ENCODE results near the gene COPG1.
"Not testable (repeated sequence)": the region's sequence is repeated elsewhere in the genome, so short reads cannot be mapped to it uniquely, and the experiment has no call there.

The COPG1 gene

DNA sequence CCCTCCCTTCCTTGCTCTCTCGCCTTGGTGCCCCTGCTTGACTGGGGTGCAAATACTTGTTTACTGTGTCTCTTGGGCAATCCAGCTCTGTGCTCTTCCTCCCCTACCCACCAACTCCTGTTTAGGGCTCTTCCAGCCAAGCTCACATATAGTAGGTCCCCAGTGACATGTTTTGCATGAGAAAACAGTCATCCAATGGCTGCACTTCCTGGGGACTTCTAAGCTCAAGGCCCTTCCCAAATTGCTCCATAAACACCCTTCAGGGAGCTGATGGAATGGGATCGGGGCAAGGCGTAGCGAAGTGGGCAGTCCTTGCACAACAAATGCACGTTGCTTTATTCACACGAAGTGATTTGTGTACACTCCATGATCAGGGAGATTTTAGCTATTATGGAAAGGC is 9.4 kb upstream of the COPG1 start:
- no peak for DNase-seq (ENCODE audit: low read depth in 2 of 2)

DNA sequence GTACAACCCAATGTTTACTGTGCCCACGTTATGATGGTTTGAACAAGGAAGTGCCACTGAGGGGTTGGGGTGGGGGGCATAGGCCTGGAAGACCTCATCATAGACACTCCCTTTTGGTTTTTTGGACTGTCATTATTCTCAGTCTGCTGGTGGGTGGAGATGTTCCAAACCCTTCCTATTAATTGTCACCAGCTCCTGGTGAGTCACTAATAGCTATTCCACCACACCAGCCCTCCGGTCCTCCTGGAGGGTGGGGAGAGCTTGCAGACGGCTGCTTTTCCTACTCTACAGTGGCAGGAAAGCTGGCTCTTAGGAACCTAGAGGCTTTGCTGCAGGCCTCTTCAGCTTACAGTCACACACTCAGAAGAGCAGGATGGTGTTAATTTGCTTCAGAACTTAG is 9.0 kb upstream of the COPG1 start:
- DNase-seq (ENCODE audit: low read depth in 2 of 2) = no peak

- no peak for DNase-seq (ENCODE audit: low read depth in 2 of 2)
These were observed 4.3 kb upstream of the COPG1 start for GRCh38 chr3:129245141-129245540.

DNA sequence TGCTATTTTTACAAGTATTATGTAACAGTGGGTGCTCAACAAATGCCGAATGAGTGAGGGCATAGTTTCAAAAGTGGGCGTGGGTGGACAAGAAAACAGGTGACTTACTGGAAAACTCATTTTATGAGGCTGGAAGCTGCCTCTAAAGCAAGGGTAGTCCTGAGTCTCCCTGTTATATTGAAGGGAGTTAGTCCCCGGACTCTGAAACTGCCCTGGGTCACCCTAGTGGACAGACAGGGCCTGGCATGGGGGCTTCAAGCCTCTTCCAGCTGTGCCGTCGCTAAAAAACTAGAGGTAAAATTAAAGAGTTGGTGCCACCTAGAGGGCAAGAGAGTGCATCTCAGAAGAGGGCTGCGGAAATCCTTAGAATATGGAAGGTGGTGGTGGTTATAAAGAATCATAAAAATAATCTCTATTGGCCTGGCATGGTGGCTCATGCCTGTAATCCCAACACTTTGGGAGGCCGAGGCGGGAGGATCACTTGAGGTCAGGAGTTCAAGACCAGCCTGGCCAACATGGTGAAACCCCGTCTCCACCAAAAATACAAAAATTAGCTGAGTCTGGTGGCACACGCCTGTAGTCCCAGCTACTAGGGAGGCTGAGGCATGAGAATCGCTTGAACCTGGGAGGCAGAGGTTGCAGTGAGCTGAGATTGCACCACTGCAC is 3.6 kb upstream of the COPG1 start:
- DNase-seq (ENCODE audit: low read depth in 2 of 2) = peak; percentile 52 to 54

DNA sequence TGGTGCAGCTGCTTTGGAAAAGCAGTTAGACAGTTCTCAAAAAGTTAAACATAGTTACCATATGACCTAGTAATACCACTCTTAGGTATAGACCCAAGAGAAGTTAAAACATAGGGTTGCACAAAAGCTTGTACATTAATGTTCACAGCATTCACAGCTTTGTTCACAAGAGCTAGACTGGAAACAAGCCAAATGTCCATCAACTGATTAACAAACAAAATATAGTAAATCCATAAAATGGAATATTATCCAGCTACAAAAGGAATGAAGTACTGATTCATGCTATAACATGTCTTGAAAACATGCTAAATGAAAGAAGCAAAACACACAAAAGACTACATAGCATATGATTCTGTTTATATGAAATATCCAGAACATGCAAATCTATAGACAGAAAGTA is 2.8 kb upstream of the COPG1 start:
- DNase-seq (ENCODE audit: low read depth in 2 of 2) = no peak

GRCh38 chr3:129248286-129248979 is 973 bp upstream of the COPG1 start:
- no peak for DNase-seq (ENCODE audit: low read depth in 2 of 2)

DNA sequence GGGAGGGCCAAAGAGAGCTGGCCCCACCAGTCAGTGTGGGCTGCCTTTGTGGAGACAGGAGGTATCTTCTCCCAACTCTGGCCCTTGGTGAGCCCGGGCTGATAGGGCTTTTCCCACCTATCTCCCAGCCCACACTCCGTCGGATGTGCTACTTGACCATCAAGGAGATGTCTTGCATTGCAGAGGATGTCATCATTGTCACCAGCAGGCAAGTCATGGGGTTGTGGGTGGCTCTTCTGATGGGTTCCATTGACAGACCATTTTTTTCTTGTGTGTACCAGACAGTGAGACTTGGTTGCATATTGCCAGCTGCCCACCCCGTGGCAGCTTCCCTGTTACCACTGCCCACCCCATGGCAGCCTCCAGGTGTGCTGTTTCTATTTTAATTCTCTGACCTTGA is 3.3 kb downstream of the COPG1 start:
- DNase-seq (ENCODE audit: low read depth in 2 of 2) = no peak

DNA sequence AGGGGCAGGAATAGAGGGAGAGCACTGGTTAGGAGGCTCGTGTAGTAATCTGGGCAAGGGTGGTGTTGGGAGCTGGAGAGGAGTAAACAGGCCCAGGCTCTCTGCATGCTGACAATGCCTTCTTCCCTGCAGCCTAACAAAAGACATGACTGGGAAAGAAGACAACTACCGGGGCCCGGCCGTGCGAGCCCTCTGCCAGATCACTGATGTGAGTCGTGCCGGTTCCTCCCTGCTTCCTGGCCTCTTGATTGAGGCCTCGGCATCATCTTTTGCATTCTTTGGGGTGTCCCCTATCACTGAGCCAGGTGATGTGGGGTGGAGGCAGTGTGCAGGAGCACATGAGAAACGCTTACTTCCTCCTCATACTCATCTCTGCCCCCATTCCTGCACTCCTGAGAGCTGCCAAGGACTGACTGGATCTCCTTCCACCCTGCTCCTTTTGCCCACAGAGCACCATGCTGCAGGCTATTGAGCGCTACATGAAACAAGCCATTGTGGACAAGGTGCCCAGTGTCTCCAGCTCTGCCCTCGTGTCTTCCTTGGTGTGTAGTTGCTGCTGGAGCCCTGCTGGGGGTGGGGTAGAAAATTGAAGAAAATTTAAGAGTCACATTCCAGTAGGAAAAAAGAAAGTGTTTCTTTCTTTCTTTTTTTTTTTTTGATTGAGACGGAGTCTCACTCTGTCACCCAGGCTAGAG is 5.3 kb downstream of the COPG1 start:
- DNase-seq (ENCODE audit: low read depth in 2 of 2) = no peak

GRCh38 chr3:129256270-129256669 is 6.9 kb downstream of the COPG1 start:
- no peak for DNase-seq (ENCODE audit: low read depth in 2 of 2)

GRCh38 chr3:129257609-129258008 is 8.2 kb downstream of the COPG1 start:
- no peak for DNase-seq (ENCODE audit: low read depth in 2 of 2)

- DNase-seq (ENCODE audit: low read depth in 2 of 2) = no peak
These were observed 10.4 kb downstream of the COPG1 start for GRCh38 chr3:129259612-129260477.

DNA sequence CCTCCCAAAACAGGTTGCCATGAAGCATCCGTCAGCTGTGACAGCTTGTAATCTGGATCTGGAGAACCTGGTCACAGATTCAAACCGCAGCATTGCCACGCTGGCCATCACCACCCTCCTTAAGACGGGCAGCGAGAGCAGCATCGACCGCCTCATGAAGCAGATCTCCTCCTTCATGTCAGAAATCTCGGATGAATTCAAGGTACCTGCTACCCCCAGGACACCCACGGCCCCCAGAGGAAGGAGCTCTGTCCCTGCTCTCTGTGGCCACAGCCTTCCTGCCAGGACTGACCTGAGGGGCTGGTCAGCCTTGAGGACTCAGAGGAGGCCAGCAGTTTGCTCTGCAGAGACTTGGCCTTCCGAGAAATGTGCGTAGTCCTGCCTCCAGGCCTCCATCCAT is 11.2 kb downstream of the COPG1 start:
- DNase-seq (ENCODE audit: low read depth in 2 of 2) = no peak

DNA sequence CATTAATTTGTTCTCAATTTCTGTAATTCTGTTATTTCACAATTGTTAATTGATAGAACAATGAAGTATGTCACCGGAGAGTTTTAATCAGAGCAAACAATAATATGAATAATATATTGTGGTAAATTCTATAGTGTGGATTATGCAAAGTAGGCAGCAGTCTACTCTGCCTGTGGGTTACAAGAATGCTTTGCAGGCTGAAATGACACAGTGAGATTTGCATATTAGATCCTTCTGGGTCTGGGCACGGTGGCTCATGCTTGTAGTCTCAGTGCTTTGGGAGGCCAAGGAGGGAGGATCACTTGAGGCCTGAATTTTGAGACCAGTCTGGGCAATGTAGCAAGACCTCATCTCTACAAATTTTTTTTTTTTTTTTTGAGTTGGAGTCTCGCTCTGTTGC is 12.5 kb downstream of the COPG1 start:
- DNase-seq (ENCODE audit: low read depth in 2 of 2) = no peak

DNA sequence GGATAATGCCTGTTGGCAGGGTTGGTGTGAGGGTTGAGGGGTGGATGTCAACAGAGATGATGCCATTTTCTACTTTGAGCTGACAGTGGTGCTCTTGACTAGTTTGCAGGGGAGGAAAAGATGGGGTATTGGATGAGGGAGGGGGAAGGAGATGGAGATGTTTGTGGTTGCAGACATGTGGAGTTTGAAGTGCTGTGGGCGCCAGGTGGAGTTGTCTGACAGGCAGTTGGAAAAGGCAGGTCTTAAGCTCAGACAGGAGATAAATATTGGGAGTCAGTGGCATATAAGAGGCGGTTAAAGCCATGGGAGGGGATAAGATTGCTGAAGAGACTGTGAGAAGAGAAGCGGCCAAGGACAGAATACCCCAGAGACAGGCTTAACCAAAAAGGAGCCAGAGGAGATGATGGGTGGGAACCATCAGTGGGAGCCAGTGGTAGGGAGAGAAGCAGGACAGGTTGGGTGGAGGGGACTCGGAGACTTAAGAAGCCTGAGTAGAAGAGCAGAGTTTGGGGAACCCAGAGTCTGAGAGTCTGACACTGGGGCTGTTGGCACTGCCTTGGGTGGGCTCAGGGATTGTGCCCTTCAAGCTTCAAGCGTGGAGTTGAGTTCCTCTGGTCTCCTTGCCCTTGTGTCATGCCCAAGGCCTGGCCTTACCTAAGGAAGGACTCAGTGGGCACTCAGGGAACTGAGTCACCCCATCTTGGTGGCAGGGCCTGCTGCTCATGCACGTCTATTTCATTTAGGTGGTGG is 13.9 kb downstream of the COPG1 start:
- DNase-seq (ENCODE audit: low read depth in 2 of 2) = no peak

DNA sequence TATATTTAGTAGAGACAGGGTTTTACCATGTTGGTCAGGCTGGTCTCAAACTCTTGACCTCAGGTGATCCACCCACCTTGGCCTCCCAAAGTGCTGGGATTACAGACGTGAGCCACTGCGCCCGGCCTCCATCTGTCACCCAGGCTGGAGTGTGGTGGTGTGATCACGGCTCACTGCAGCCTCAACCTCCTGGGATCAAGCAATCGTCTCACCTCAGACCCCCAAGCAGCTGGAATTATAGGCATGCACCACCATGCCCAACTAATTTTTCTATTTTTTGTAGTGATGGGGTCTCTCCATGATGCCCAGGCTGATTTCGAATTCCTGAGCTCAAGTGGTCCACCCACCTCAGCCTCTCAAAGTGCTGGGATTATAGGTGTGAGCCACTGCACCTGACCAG is 15.6 kb downstream of the COPG1 start:
- DNase-seq (ENCODE audit: low read depth in 2 of 2) = not testable (repeated sequence)

GRCh38 chr3:129266651-129267050 is 17.2 kb downstream of the COPG1 start:
- DNase-seq (ENCODE audit: low read depth in 2 of 2) = no peak

GRCh38 chr3:129268396-129268795 is 19.0 kb downstream of the COPG1 start:
- no peak for DNase-seq (ENCODE audit: low read depth in 2 of 2)

- no peak for DNase-seq (ENCODE audit: low read depth in 2 of 2)
These were observed 22.3 kb downstream of the COPG1 start for GRCh38 chr3:129271674-129272073.

DNA sequence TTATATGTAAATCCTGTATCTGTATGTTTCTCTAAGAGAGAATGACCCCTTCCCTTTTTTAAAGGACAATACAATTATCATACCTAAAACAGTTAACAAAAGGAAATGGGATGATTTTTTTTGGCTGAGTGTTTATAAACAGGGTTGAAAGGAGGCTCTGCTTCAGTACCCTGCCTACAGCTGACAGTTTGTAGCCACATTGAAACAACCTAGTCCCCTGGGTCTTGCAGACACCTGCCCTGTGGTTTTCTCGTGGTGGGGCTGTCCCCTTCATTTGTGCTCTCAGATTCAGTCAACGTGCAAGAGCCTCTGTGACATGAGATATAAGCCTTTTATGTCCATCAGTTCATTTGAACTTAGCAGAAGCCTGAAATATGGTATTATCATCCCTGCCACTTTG is 27.0 kb downstream of the COPG1 start:
- no peak for DNase-seq (ENCODE audit: low read depth in 2 of 2)

DNA sequence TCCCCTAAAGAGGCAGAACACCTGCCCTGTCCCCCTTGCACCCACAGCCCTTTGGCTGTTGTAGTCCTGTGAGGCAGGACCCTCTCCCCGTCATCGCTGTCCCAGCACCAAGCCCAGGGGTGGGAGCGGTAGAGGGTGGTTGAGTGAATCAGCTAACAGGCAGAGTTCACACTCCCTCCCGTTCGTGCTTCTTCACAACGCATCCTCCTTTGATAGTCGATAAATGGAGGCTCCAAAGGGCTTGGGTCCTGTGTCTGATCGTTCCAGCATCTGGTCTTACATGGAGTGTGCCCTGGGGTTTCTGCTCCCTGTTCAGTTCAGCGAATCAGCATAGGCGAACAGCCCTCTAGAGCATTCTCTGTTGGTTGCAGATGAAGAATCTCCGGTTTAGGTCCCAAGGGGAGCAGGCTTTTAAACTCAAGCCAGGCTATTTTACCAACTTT is 28.4 kb downstream of the COPG1 start:
- no peak for DNase-seq (ENCODE audit: low read depth in 2 of 2)

- peak; percentile 86 to 94 for DNase-seq (ENCODE audit: low read depth in 2 of 2)
These were observed 29.1 kb downstream of the COPG1 start, which contains the start of gene HMCES for GRCh38 chr3:129278439-129278965. Gene HMCES, plus strand, starts transcription at chr3:129278870. Its CDS starts 863 bp downstream, at chr3:129279733.
